T-helper 1 cell treated with Interleukin-12 subunit alpha and Interleukin-12 subunit beta and Interleukin-4 antibody, amounts not matched to agents 30 ng/mL and 1 ng/mL, for 36 hours (primary cell): ENCODE results near the gene PTPN21. TPM values are rescaled to one million over a fixed set of nuclear protein-coding genes. Genes with fewer than 3 reads are reported as not detected.

Source experiments
- intact Hi-C: fragments of 100-400 bp; cut with micrococcal nuclease; formaldehyde crosslinking; loops from one replicate; pipeline ENCODE4 v1.15.1; 2024
- total RNA-seq: library from RNA; stranded (reverse); gene quantifications from 2 replicates; pipeline ENCODE4 v1.2.3, GENCODE V29; 2022

PTPN21 gene
- total RNA-seq, result not detected in 2 replicates

GRCh38 chr14:88554457-88555286 is at the start of gene PTPN21:
PTPN21 (minus strand) TSS chr14:88555007; CDS start chr14:88550417, 4,590 bp downstream.
- intact Hi-C loops, result loop anchor here (1.0 to 2.0 kb wide), 2 partner anchors 9 to 170 kb away; partner anchors contain the start of genes SPATA7 and ZC3H14

DNA sequence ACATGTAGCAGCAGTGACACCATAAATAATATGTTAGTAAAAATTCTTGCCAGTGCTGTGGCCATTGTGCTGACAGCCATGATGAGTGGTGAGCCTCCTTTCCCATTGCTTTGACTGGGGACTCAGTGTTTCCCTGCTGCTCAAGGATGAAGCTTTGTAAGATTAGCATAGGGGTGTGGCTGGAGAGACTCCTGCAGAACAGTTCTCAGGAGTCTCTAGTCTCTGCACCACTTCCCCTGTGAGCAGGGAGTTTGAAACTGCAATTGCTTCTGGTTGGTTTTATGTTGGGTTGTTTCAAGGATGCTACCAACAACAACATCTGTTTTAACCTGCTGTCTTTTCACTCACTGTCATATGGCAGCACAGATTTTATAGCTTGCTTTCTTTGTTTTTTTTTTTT is 49.4 kb upstream of the PTPN21 start:
- intact Hi-C loops, result no loop called here

DNA sequence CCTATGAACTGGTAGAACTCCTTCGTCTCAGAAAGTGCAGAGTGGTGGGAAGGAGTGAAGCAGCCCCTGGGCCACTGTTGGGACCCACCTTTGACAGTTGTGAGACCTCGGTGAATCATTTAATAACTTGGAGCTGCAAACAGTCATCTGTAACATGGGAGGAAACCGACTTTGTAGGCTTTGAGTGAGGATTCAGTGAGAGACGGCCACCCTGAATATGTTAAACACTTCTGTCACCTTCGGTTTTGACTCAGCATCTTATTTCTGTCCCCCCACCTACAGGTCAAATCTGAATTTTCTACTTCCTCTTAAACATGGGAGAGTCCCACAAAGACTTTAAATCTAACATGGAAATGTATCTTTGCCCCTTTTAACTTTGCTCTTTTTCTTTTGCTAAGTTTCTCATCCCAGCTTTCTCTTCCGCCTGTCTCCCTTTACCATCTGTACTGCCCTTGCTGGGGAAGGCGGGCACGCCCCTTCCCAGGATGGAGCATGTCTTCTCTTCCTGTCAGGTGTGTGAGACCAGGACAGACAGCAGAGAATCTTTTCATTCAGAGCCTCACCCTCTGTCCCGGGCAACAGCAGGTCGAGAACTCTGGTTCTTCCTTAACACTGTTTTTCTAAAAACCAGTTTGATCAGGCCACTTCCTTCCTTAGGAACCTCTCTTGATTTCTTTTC is 45.1 kb upstream of the PTPN21 start:
- intact Hi-C loops, result loop anchor here (1.0 kb wide), 1 partner anchor 37 kb away; the partner anchor contains the start of gene ZC3H14

- intact Hi-C loops, result loop anchor here (1.0 kb wide), 1 partner anchor 36 kb away; the partner anchor contains the start of gene ZC3H14
Observed at GRCh38 chr14:88599326-88599725, 44.5 kb upstream of the PTPN21 start.

GRCh38 chr14:88598097-88598675 is 43.4 kb upstream of the PTPN21 start:
- intact Hi-C loops, result no loop called here

DNA sequence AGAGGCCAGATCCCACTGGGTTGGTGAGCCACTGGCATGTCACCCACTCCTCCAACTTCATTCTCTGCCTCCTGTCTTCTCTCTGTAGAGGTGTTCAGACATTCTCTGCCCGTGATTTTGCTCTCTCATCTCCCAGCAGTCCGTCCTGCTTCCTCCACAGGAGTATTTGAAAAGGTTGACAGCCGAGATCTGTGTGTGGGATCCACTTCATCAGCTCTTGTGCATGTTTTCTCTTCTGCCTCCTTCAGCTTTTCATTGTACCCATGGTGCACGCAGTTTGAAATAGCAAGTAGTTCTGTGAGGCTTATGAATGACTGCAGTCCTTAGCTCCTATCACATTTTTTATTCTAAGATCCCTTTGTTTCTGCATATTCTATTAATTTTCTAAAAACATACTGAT is 42.8 kb upstream of the PTPN21 start:
- intact Hi-C loops, result no loop called here

DNA sequence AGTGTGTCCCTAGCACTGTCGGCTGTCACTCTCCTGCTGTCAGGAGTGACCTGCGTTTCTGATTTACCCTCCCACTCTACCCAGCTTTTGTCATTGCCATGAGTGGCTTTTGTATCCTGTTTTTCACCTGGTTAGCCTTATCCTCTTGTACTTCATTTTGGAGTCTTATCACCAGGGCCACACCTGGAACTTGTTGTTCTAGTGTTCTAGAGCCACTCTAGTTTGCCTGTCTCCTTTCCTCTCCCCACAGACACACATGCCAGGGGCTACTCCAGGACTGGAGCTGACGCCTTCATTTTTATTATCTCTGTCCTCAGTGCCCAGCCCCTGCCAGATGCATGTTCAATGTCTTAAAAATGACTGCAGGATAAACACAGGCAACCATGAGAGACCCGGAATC is 42.2 kb upstream of the PTPN21 start:
- intact Hi-C loops, result no loop called here

- intact Hi-C loops, result no loop called here
Observed at GRCh38 chr14:88592031-88592430, 37.2 kb upstream of the PTPN21 start.

DNA sequence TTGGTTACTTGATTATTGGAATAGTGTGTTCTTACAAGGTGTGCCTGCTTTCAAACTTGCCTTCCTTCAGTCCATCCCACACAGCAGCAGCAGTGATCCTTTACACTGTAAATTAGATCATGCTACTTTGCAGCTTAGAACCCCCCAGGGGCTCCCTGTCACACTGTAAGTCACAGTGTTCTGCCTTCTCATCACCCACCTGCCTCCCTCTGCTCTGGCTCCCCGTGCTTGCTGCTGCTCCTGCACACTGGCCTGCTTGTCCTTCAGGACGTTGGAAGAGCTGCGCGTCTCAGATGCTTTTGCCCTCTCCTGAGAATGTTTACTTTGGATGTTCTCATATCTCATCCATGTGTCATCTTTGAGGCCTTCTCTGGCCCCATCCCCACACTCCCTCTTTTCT is 35.4 kb upstream of the PTPN21 start:
- intact Hi-C loops, result no loop called here

DNA sequence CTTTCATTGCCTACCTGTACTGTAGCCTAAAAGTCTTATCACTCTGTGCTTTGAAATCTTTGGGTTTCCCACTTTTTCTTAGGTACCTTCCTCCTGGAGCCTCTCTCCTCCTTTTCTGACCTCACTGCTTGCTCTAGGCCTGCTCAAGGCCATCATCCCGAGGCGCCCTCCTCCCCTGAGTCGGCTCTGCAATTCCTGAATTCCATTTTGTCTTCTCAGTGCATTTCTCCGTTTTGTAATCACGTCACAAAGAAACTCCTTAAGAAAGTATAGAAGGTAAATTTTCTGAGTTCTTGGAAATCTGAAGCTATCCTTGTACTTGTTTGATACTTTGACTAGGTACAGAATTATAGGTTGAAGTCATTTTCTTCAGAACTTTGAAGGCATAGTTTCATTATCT is 33.3 kb upstream of the PTPN21 start:
- intact Hi-C loops, result no loop called here

GRCh38 chr14:88584451-88584850 is 29.6 kb upstream of the PTPN21 start:
- intact Hi-C loops, result no loop called here

GRCh38 chr14:88576222-88576621 is 21.4 kb upstream of the PTPN21 start:
- intact Hi-C loops, result no loop called here

DNA sequence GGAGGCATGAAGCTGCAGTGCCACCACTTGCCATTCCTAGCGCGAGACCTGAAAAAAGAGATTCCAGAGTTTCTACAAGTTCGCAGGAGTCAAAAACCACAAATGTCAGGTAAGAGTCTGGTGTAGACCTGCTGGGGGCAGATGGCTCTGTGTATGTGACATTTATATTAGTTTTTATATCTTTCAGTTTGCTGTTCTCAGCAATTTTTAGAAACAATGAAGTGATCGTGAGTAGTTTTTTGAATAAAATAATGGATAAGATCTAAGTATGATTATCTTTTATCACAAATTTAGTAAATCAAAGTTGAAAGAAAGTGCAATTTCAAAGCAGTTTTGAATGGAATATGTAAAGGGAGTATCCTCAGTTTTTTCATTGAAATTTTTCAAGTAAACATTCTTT is 17.3 kb upstream of the PTPN21 start:
- intact Hi-C loops, result no loop called here

- intact Hi-C loops, result loop anchor here (10.0 kb wide), 2 partner anchors 623 to 847 kb away; partner anchors contain the start of gene FOXN3
Observed at GRCh38 chr14:88568196-88568595, 13.4 kb upstream of the PTPN21 start.

GRCh38 chr14:88565427-88565826 is 10.6 kb upstream of the PTPN21 start:
- intact Hi-C loops, result loop anchor here (10.0 kb wide), 2 partner anchors 621 to 849 kb away; partner anchors contain the start of gene FOXN3

- intact Hi-C loops, result loop anchor here (1.0 to 10.0 kb wide), 12 partner anchors 10 to 1693 kb away; partner anchors contain the start of genes FOXN3, GALC, GPR65 and PSMC1
Observed at GRCh38 chr14:88563845-88564244, 9.0 kb upstream of the PTPN21 start.

DNA sequence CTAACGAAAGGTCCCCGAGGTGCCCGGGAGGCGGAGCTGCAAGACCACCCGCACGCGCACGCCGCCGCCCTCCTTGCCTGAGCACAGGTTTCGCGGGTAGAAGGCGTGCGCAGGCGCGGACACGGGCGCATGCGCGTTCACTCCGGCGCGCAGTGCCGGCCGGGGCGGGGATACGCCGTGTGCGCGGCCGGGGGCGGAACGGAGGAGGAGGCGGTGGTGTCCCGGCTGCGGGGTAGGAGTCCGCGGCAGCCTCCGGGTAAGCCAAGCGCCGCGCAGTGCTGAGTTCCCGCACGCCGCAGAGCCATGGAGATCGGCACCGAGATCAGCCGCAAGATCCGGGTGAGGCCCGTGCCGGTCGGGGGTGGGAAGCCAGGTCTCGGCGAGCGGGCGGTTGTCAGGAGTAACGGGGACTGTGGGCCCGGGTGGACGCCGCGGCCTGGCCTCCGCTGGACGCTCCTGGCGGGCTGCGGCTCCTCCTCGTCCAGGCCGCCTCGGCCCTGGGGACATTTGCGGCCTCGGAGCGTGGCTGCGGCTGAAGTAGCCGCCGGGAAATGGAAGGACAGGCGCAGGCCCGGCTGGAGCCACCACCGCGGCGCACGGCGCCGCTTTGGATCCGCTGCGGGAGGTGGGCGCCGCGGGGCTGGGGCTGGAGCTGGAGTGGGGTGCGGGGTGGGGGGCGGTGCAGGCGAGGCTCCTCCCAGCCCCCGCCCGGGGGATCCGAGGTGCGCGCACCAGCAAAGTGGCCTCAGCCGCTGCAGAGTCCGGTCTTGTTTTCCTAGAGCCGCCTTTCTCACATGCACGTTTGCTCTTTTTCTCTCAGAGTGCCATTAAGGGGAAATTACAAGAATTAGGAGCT is 8.3 kb upstream of the PTPN21 start, which contains the start of gene ZC3H14:
TSS of gene ZC3H14 (plus strand) at position 207 of the 856 bp plus-strand sequence. CDS start at position 304, 97 bp downstream.
- intact Hi-C loops, result loop anchor here (1.0 to 10.0 kb wide), 12 partner anchors 9 to 1694 kb away; partner anchors contain the start of genes FOXN3, GALC, GPR65 and PSMC1

DNA sequence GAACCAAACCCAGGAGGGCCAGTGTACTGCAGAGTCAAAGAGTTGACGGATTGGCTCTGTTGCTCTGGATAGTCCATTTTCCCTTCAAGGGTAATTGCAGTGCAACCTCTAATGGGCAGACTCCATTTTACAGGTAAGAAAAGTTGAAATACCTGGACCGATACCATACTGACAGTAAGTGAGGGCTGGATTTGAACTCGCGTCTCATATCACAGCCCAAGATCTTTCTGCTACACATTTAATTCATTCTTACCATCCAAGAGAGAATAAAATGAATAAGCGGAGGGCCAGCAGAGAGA is 7.7 kb upstream of the PTPN21 start:
- intact Hi-C loops, result loop anchor here (2.0 to 10.0 kb wide), 6 partner anchors 178 to 1695 kb away; partner anchors contain the start of genes FOXN3, GALC, GPR65 and PSMC1

- intact Hi-C loops, result loop anchor here (5.0 to 10.0 kb wide), 5 partner anchors 553 to 1697 kb away; partner anchors contain the start of genes FOXN3, GALC, GPR65 and PSMC1
Observed at GRCh38 chr14:88559852-88560251, 5.0 kb upstream of the PTPN21 start.

- intact Hi-C loops, result no loop called here
Observed at GRCh38 chr14:88556581-88556980, 1.8 kb upstream of the PTPN21 start.
